A549 (cell line): ENCODE measurements around the gene NIN. TPM values are rescaled to one million over a fixed set of nuclear protein-coding genes. Genes with fewer than 3 reads are reported as not detected.

ENCODE experiments used
- ATAC-seq, 2 experiments: fragments of 200-7000 bp in 1 of 2; fragments of >200 bp in 1 of 2; cut with Nextera tagmentation in 1 of 2; cut with Tn5 transposase in 1 of 2; 3 replicates each; pipeline versions ENCODE4 v1.8.0 to v1.9.1; 2018 to 2020; ENCODE audit warnings: mild to moderate bottlenecking in 1 of 2, moderate library complexity in 1 of 2
- CTCF ChIA-PET: fragments of 300-600 bp; sonication (Branson Sonifier 250); formaldehyde crosslinking; extraction: SDS; loops from one replicate; lab custom pipeline; 2021; ENCODE audit warnings: antibody characterized with exemption, inconsistent platforms; lab: Yijun Ruan, JAX
- POLR2A ChIA-PET: fragments of 350-600 bp; formaldehyde crosslinking; extraction: SDS; loops from one replicate; lab custom pipeline; 2021; ENCODE audit warnings: antibody characterized with exemption, inconsistent platforms; lab: Yijun Ruan, JAX
- DNase-seq, 2 experiments: peaks; one replicate each; pipeline versions ENCODE4 v3.0.0 to v3.0.0-alpha.2; 2011 to 2016; ENCODE audit warnings: low read depth in 1 of 2, low spot score in 1 of 2
- FAIRE-seq: peaks from 2 replicates; lab custom pipeline; 2011; peaks lifted over from hg19 to GRCh38; lab: Jason Lieb, UNC
- H3K27ac ChIP-seq, 2 experiments: fragments of >200 bp; sonication (Bioruptor Twin); formaldehyde crosslinking; 3 replicates each; pipeline ENCODE4 v1.5.1; 2016 to 2017
- H3K4me1 ChIP-seq: fragments of >200 bp; sonication (Bioruptor Twin); formaldehyde crosslinking; 3 replicates; pipeline ENCODE4 v1.6.1; 2016
- H3K4me2 ChIP-seq: fragments of >200 bp; sonication (Bioruptor Twin); formaldehyde crosslinking; 3 replicates; pipeline ENCODE4 v1.6.1; 2016
- H3K4me3 ChIP-seq: fragments of >200 bp; sonication (Bioruptor Twin); formaldehyde crosslinking; 3 replicates; pipeline ENCODE4 v1.5.1; 2016
- H3K9me3 ChIP-seq: fragments of >200 bp; sonication (Bioruptor Twin); formaldehyde crosslinking; 3 replicates; pipeline ENCODE4 v1.6.1; 2016
- CBX2 ChIP-seq: fragments of 200-600 bp; sonication (generic); IDR thresholded peaks from 2 replicates; pipeline ENCODE4 v1.6.1; 2016; ENCODE audit warnings: low read depth, mild to moderate bottlenecking, borderline replicate concordance
- CEBPB ChIP-seq, 2 experiments: fragments of >200 bp in 1 of 2; sonication (Bioruptor Twin) in 1 of 2; formaldehyde crosslinking in 1 of 2; IDR thresholded peaks; 2 replicates each; pipeline ENCODE4 v1.6.1; 2012 to 2016
- EHF ChIP-seq: fragments of 250-450 bp; sonication (Bioruptor Pico); IDR thresholded peaks from 2 replicates; pipeline ENCODE4 v1.5.0; 2020; ENCODE audit warnings: mild to moderate bottlenecking
- FOSB ChIP-seq: fragments of 250-450 bp; sonication (Bioruptor Pico); IDR thresholded peaks from 2 replicates; pipeline ENCODE4 v1.5.0; 2020; ENCODE audit warnings: mild to moderate bottlenecking, moderate library complexity
- JUNB ChIP-seq: fragments of >200 bp; sonication (Bioruptor Twin); formaldehyde crosslinking; IDR thresholded peaks from 2 replicates; pipeline ENCODE4 v1.6.1; 2016
- MAFK ChIP-seq: fragments of 450-650 bp; IDR thresholded peaks from 2 replicates; pipeline ENCODE4 v1.6.1; 2014; ENCODE audit not compliant: partially characterized antibody
- MYC ChIP-seq: IDR thresholded peaks from 2 replicates; pipeline ENCODE4 v1.6.1; 2012; ENCODE audit warnings: mild to moderate bottlenecking, inconsistent platforms, low read length, improper control_type of control experiment, borderline replicate concordance
- PHF8 ChIP-seq: fragments of 200-600 bp; sonication (generic); IDR thresholded peaks from 2 replicates; pipeline ENCODE4 v1.6.1; 2016; ENCODE audit warnings: low read depth, mild to moderate bottlenecking, antibody characterized with exemption, moderate library complexity, borderline replicate concordance
- POLR2A ChIP-seq: IDR thresholded peaks from 2 replicates; pipeline ENCODE4 v1.6.1; 2012; ENCODE audit warnings: mild to moderate bottlenecking, low read length
- RFX5 ChIP-seq: fragments of 450-650 bp; IDR thresholded peaks from 2 replicates; pipeline ENCODE4 v1.7.1; 2014; ENCODE audit warnings: antibody characterized with exemption, mild to moderate bottlenecking, moderate library complexity
- RNF2 ChIP-seq: fragments of 200-600 bp; sonication (generic); IDR thresholded peaks from 2 replicates; pipeline ENCODE4 v1.6.1; 2016; ENCODE audit warnings: low read depth, mild to moderate bottlenecking, antibody characterized with exemption, moderate library complexity, borderline replicate concordance
- SREBF2 ChIP-seq: fragments of 450-650 bp; IDR thresholded peaks from 2 replicates; pipeline ENCODE4 v1.6.1; 2014; ENCODE audit warnings: mild to moderate bottlenecking, moderate library complexity
- ZC3H11A ChIP-seq: fragments of 450-650 bp; IDR thresholded peaks from 2 replicates; pipeline ENCODE4 v1.6.1; 2014; ENCODE audit warnings: antibody characterized with exemption, mild to moderate bottlenecking
- ZFP36 ChIP-seq: fragments of 450-650 bp; IDR thresholded peaks from 2 replicates; pipeline ENCODE4 v1.6.1; 2014; ENCODE audit warnings: borderline replicate concordance; ENCODE audit not compliant: partially characterized antibody
- WGBS: methylation state at CpG from one replicate; pipeline ENCODE4 v1.1.6; 2017; ENCODE audit errors: missing lambda C conversion rate; 5-methylcytosine and 5-hydroxymethylcytosine counted together
- polyA plus RNA-seq, 4 experiments: library from polyadenylated mRNA; depleted of rRNA in 3 of 4; stranded (reverse); fragments of >200 nt; fragmentation: RNase III in 1 of 4; extraction: RNeasy Plus Mini Kit Qiagen cat#74134 plus additional on column Dnase treatment in 1 of 4; gene quantifications; 2 replicates in 3 of 4; 3 replicates in 1 of 4; pipeline ENCODE4 v1.2.3, GENCODE V29; 2011 to 2017
- TF ChIP-seq, protein P1 (sequence below): fragments of >200 bp; sonication (Bioruptor Twin); formaldehyde crosslinking; IDR thresholded peaks from 3 replicates; pipeline ENCODE4 v1.6.1; 2016
- TF ChIP-seq, protein P2 (sequence below): fragments of 250-450 bp; sonication (Bioruptor Pico); IDR thresholded peaks from 2 replicates; pipeline ENCODE4 v1.5.0; 2021; ENCODE audit warnings: mild to moderate bottlenecking, moderate library complexity, borderline replicate concordance
- TF ChIP-seq, protein P3 (sequence below): fragments of 200-600 bp; sonication (generic); IDR thresholded peaks from 2 replicates; pipeline ENCODE4 v1.6.1; 2016; ENCODE audit warnings: antibody characterized with exemption, mild to moderate bottlenecking, moderate library complexity
- TF ChIP-seq, protein P4 (sequence below): IDR thresholded peaks from 2 replicates; pipeline ENCODE4 v1.6.1; 2012; ENCODE audit warnings: low read depth, borderline replicate concordance

Gene NIN
- polyA plus RNA-seq, 2 of the 4 experiments (the other 2 are of a cell fraction) = 12.4 to 19.5 TPM

DNA sequence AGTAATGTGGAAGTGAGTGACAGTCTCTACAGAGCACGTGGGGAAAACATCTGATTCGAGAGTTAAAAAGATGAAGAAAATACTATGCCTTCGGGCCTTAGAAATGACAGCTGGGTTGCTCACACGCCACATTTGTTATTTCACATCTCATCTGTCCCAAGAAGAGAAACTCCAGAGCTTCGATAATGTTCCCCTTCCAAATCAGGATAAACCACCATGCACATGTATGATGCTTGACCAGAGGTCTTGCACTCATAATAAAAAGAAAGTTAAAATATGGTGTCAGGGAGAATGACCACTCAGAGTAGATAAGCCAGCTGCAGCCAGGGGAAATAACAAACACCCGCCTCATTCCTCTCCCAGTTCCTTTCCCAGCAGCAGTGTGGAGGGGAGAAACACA is 34.6 kb downstream of the NIN start:
- no peak for DNase-seq
- POLR2A ChIA-PET = no interaction called here
- TF ChIP-seq POLR2A (no peak), ZFP36 (no peak), MYC (no peak)
- no peak overlapping the region for H3K27ac ChIP-seq
- H3K4me2 ChIP-seq = no peak overlapping the region
- H3K4me1 ChIP-seq = peaks cover 29% of the 10 kb centered on the region; the same call in 2 of the 3 replicates
- H3K9me3 ChIP-seq = no peaks in the 10 kb centered on the region
- no peak for ATAC-seq
- CTCF ChIA-PET = interaction anchor here (0.8 to 8.1 kb wide), 7 partner anchors 10 to 253 kb away, joined by 3 to 53 read pairs (median 3); no protein-coding TSS in a partner anchor
- no peak for FAIRE-seq
- H3K4me3 ChIP-seq = no peak overlapping the region
- 92% methylated on average over 6 of the region's 6 CpGs for WGBS

DNA sequence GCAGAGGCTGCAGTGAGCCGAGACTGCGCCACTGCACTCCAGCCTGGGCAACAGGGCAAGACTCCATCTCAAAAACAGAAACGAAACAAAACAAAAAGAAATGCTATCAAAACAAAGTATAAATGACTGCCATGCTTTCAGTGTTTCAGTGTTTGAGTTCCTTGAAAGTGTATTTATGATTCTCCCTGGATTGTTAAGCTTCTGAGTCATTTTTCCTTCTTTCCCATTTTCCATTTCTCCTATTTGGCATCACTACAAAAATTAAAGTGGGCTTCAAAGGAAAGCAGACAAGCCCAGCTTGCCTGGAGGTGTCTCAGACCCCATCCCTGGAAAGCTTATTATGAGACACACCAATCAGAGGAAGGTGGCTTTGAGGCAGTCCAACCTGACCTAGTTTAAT is 35.1 kb downstream of the NIN start:
- no peak for DNase-seq
- Histone ChIP-seq H3K27ac (no peak overlapping the region), H3K9me3 (no peaks in the 10 kb centered on the region), H3K4me1 (peaks cover 27% of the 10 kb centered on the region; the same call in 2 of the 3 replicates), H3K4me2 (no peak overlapping the region), H3K4me3 (no peak overlapping the region)
- ATAC-seq = no peak
- CTCF ChIA-PET = interaction anchor here (0.8 to 8.1 kb wide), 6 partner anchors 10 to 253 kb away, joined by 3 to 53 read pairs (median 4); no protein-coding TSS in a partner anchor
- TF ChIP-seq EHF = no peak
- TF ChIP-seq, protein P1, sequence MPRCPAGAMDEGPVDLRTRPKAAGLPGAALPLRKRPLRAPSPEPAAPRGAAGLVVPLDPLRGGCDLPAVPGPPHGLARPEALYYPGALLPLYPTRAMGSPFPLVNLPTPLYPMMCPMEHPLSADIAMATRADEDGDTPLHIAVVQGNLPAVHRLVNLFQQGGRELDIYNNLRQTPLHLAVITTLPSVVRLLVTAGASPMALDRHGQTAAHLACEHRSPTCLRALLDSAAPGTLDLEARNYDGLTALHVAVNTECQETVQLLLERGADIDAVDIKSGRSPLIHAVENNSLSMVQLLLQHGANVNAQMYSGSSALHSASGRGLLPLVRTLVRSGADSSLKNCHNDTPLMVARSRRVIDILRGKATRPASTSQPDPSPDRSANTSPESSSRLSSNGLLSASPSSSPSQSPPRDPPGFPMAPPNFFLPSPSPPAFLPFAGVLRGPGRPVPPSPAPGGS = no peak
- TF ChIP-seq JUNB = no peak
- TF ChIP-seq, protein P2, sequence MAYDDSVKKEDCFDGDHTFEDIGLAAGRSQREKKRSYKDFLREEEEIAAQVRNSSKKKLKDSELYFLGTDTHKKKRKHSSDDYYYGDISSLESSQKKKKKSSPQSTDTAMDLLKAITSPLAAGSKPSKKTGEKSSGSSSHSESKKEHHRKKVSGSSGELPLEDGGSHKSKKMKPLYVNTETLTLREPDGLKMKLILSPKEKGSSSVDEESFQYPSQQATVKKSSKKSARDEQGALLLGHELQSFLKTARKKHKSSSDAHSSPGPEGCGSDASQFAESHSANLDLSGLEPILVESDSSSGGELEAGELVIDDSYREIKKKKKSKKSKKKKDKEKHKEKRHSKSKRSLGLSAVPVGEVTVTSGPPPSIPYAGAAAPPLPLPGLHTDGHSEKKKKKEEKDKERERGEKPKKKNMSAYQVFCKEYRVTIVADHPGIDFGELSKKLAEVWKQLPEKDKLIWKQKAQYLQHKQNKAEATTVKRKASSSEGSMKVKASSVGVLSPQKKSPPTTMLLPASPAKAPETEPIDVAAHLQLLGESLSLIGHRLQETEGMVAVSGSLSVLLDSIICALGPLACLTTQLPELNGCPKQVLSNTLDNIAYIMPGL (CRISPR knock-in tag) = no peak
- no peak for TF ChIP-seq PHF8
- TF ChIP-seq CEBPB (IDR thresholded peaks at IDR 0.05) = no peak
- TF ChIP-seq CBX2 = no peak
- TF ChIP-seq, protein P3, sequence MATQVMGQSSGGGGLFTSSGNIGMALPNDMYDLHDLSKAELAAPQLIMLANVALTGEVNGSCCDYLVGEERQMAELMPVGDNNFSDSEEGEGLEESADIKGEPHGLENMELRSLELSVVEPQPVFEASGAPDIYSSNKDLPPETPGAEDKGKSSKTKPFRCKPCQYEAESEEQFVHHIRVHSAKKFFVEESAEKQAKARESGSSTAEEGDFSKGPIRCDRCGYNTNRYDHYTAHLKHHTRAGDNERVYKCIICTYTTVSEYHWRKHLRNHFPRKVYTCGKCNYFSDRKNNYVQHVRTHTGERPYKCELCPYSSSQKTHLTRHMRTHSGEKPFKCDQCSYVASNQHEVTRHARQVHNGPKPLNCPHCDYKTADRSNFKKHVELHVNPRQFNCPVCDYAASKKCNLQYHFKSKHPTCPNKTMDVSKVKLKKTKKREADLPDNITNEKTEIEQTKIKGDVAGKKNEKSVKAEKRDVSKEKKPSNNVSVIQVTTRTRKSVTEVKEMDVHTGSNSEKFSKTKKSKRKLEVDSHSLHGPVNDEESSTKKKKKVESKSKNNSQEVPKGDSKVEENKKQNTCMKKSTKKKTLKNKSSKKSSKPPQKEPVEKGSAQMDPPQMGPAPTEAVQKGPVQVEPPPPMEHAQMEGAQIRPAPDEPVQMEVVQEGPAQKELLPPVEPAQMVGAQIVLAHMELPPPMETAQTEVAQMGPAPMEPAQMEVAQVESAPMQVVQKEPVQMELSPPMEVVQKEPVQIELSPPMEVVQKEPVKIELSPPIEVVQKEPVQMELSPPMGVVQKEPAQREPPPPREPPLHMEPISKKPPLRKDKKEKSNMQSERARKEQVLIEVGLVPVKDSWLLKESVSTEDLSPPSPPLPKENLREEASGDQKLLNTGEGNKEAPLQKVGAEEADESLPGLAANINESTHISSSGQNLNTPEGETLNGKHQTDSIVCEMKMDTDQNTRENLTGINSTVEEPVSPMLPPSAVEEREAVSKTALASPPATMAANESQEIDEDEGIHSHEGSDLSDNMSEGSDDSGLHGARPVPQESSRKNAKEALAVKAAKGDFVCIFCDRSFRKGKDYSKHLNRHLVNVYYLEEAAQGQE = no peak
- TF ChIP-seq FOSB = no peak
- TF ChIP-seq SREBF2 = no peak
- POLR2A ChIA-PET = no interaction called here
- no peak for FAIRE-seq
- 91% methylated on average over 3 of the region's 3 CpGs for WGBS

DNA sequence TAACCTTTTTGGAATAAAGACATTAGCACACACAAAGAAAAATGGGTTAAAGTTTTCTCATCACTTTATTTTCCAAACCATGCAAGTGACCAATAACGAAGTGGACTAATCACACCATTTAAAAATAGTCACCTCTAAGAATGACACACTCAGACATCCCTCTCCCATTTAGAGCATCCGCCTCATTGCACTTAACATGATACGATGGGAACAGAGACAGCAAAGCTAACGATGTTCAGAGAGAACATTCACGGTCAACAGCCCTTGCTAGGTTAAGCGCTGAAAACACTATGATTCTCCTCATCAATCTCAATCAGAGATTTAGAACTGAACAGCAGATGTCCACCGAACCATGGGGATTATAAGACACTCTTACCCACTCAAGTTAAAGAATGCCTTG is 35.8 kb downstream of the NIN start:
- H3K9me3 ChIP-seq = no peaks in the 10 kb centered on the region
- FAIRE-seq = no peak
- no peak overlapping the region for H3K4me3 ChIP-seq
- DNase-seq = no peak
- H3K4me2 ChIP-seq = no peak overlapping the region
- ATAC-seq = no peak
- no peak overlapping the region for H3K27ac ChIP-seq
- TF ChIP-seq RFX5 = no peak
- TF ChIP-seq RNF2 = no peak
- TF ChIP-seq, protein P3 = no peak
- TF ChIP-seq, protein P4, sequence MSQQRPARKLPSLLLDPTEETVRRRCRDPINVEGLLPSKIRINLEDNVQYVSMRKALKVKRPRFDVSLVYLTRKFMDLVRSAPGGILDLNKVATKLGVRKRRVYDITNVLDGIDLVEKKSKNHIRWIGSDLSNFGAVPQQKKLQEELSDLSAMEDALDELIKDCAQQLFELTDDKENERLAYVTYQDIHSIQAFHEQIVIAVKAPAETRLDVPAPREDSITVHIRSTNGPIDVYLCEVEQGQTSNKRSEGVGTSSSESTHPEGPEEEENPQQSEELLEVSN = no peak
- no peak for TF ChIP-seq CEBPB (IDR thresholded peaks at IDR 0.05)
- TF ChIP-seq ZC3H11A = no peak
- TF ChIP-seq CBX2 = no peak
- TF ChIP-seq MAFK = no peak
- WGBS = 94% methylated on average over 7 of the region's 7 CpGs
- H3K4me1 ChIP-seq = peaks cover 21% of the 10 kb centered on the region; the same call in 2 of the 3 replicates
- CTCF ChIA-PET = interaction anchor here (0.8 to 8.1 kb wide), 3 partner anchors 9 to 65 kb away, joined by 4 to 53 read pairs (median 5); no protein-coding TSS in a partner anchor
- POLR2A ChIA-PET = no interaction called here
